ENCODE data around the gene PSMB7. TPM values are rescaled to one million over a fixed set of nuclear protein-coding genes. Genes with fewer than 3 reads are reported as not detected.

The PSMB7 gene
- total and polyA plus RNA-seq, 2 of the 4 experiments (the other 2 are of a cell fraction), result 340 to 430 TPM

GRCh38 chr9:124455820-124456219 is 40.6 kb upstream of the PSMB7 start:
- H2BK15ac ChIP-seq (ENCODE audit: low read depth, low read length), result no peak overlapping the region
- no peak overlapping the region for H2BK20ac ChIP-seq (ENCODE audit: low read depth, low read length)
- ATAC-seq (ENCODE audit: low read depth) (no peak), DNase-seq (no peak)
- H2AK5ac ChIP-seq (ENCODE audit: low read depth, low read length), result no peak overlapping the region
- H3K36me3 ChIP-seq (ENCODE audit: control insufficient read depth, insufficient read depth, low read length), result no peaks in the 10 kb centered on the region
- no peak overlapping the region for H3K4ac ChIP-seq (ENCODE audit: low read depth, low read length)
- H2BK120ac ChIP-seq (ENCODE audit: low read depth, low read length), result no peak overlapping the region
- WGBS, 2 experiments (ENCODE audit: extremely low coverage in 2 of 2, insufficient read length in 1 of 2), result 73% methylated on average over 3 of the region's 7 CpGs; no CpG with 5 or more reads in 1 of the 2 experiments
- H2AK9ac ChIP-seq (replicated peaks; ENCODE audit: low read depth, low read length, poor library complexity), result no peak overlapping the region
- dilution Hi-C loops (cut with HindIII; ENCODE audit: low sequenced_read_pairs, unreplicated experiment), result no loop called here
- no peak overlapping the region for H3K4me3 ChIP-seq (ENCODE audit: insufficient read depth, low read depth, low read length)
- CTCF ChIA-PET, result no interaction called here
- H2AFZ ChIP-seq (replicated peaks; ENCODE audit: low read length, poor library complexity), result no peak overlapping the region
- H4K5ac ChIP-seq (ENCODE audit: low read depth, low read length), result no peak overlapping the region
- H3K14ac ChIP-seq (replicated peaks; ENCODE audit: low read depth, low read length), result no peak overlapping the region
- H3K56ac ChIP-seq (ENCODE audit: extremely low read depth, insufficient read depth, low read length), result no peak overlapping the region
- TF ChIP-seq BHLHE40 (IDR thresholded peaks at IDR 0.05; ENCODE audit: low read depth, low read length) (no peak), ELK1 (IDR thresholded peaks at IDR 0.05; ENCODE audit: borderline replicate concordance, low read depth, low read length) (no peak), SMC3 (IDR thresholded peaks at IDR 0.05; ENCODE audit: low read depth, low read length) (no peak), MAFK (IDR thresholded peaks at IDR 0.05; ENCODE audit: low read depth, low read length) (no peak), RCOR1 (IDR thresholded peaks at IDR 0.05; ENCODE audit: insufficient replicate concordance, low read length) (no peak), MXI1 (IDR thresholded peaks at IDR 0.05; ENCODE audit: borderline replicate concordance, low read depth, low read length) (no peak), CTCF (conservative IDR thresholded peaks at IDR 0.05; ENCODE audit: low read depth, low read length) (no peak), MAZ (IDR thresholded peaks at IDR 0.05; ENCODE audit: borderline replicate concordance, low read depth, low read length) (no peak), POLR2A (IDR thresholded peaks at IDR 0.05; ENCODE audit: low read depth, low read length) (no peak), FOS (IDR thresholded peaks at IDR 0.05; ENCODE audit: low read depth, low read length) (no peak), NFE2L2 (IDR thresholded peaks at IDR 0.05; ENCODE audit: low read depth, low read length) (no peak), USF2 (IDR thresholded peaks at IDR 0.05; ENCODE audit: low read depth, low read length) (no peak), CHD1 (IDR thresholded peaks at IDR 0.05; ENCODE audit: low read depth, low read length) (no peak), RAD21 (IDR thresholded peaks at IDR 0.05; ENCODE audit: low read length) (no peak), CEBPB (IDR thresholded peaks at IDR 0.05; ENCODE audit: low read depth, low read length) (no peak), RFX5 (IDR thresholded peaks at IDR 0.05; ENCODE audit: low read depth, low read length) (no peak)
- H3K9me3 ChIP-seq (ENCODE audit: control insufficient read depth, insufficient read depth, low read length), result 0 out of 2 replicates have a peak, but pooled peaks cover 2% of the 10 kb centered on the region
- intact Hi-C loops (cut with micrococcal nuclease), result no loop called here
- no peak overlapping the region for H3K9ac ChIP-seq (ENCODE audit: low read depth, low read length)
- no peak overlapping the region for H3K18ac ChIP-seq (ENCODE audit: low read depth, low read length)
- in situ Hi-C loops (cut with MboI; ENCODE audit: low sequenced_read_pairs), result no loop called here
- POLR2A ChIA-PET (ENCODE audit: unreplicated experiment), result interaction anchor here (0.6 kb wide), 1 partner anchor 20 kb away, joined by 3 read pairs; no protein-coding TSS in a partner anchor
- no peak overlapping the region for H2BK5ac ChIP-seq (ENCODE audit: low read depth, low read length, poor library complexity, severe bottlenecking)
- no peak overlapping the region for H3K23ac ChIP-seq (ENCODE audit: low read depth, low read length)
- H4K91ac ChIP-seq (ENCODE audit: insufficient read depth, low read depth, low read length), result no peak overlapping the region
- BruUV-seq (replicated peaks), result no TSS peak
- H3K27ac ChIP-seq (ENCODE audit: insufficient read depth, low read length), result no peak overlapping the region
- no peaks in the 10 kb centered on the region for H3K9me1 ChIP-seq (ENCODE audit: insufficient read depth, low read length)
- no peak overlapping the region for H3K4me2 ChIP-seq (ENCODE audit: low read depth, low read length)
- no peak overlapping the region for H4K8ac ChIP-seq (ENCODE audit: low read depth in 2 of 2, low read length in 2 of 2)
- H4K20me1 ChIP-seq (ENCODE audit: insufficient read depth, low read length), result no peaks in the 10 kb centered on the region
- H3K79me1 ChIP-seq (ENCODE audit: low read depth in 1 of 2, low read length in 2 of 2), result no peaks in the 10 kb centered on the region
- H3K27me3 ChIP-seq (ENCODE audit: control insufficient read depth, insufficient read depth, low read length), result peaks cover 58% of the 10 kb centered on the region
- no peaks in the 10 kb centered on the region for H3K4me1 ChIP-seq (ENCODE audit: control insufficient read depth, insufficient read depth, low read length)
